ENCODE measurements around the gene SPSB2. TPM values are rescaled to one million over a fixed set of nuclear protein-coding genes. Genes with fewer than 3 reads are reported as not detected.

The SPSB2 gene
- total and polyA plus RNA-seq, 9 of the 15 experiments (the other 6 are each of a cell fraction or from before 2014, with no cell fraction given): 0.10 to 10.6 (median 1.9) TPM

DNA sequence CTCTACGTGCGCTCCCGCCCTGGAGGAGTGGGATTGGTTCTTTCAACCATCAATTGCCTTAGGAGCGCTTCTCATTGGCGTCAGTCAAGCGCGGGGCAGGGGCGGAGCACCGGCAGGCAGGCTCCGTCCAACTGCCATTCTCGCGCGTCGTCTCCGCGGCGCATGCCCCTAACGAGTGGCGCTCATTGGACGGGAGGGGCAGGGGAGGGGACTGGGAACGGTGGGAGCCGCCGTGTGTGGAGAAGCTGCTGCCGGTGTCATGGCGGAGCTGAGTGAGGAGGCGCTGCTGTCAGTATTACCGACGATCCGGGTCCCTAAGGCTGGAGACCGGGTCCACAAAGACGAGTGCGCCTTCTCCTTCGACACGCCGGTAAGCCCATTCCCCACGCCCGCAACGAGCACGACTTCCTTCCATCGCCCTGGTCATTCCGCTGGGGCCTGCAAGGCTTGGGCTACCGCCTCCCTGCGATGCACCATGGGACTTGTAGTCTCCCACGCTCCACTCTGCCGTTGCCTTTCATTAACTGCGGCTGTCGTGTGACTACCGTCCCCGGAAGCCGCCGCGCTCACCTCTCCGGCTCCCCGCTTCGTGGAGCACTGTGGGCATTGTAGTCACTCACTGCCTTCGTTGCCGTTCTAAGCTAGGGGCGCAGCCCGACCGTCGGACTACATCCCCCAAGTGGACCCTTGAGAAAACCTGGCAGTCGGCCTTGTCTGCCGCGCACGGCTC is 21.0 kb downstream of the SPSB2 start, which contains the start of gene USP5 (continued):
- TF ChIP-seq CBX3 (IDR thresholded peaks at IDR 0.05; ENCODE audit: borderline replicate concordance in 1 of 2, low read length in 2 of 2) (no peak), KDM2B (CRISPR knock-in tag; IDR thresholded peaks at IDR 0.05) (no peak), CHD2 (IDR thresholded peaks at IDR 0.05; ENCODE audit: low read depth, low read length) (peak; percentile 77), ZNF184 (CRISPR knock-in tag; IDR thresholded peaks at IDR 0.05) (no peak), ZFPM2 (CRISPR knock-in tag; IDR thresholded peaks at IDR 0.05) (0 out of 2 replicates have a peak, but pooled peaks have one; percentile 27), DDX20 (tag; IDR thresholded peaks at IDR 0.05; ENCODE audit: low read depth) (peak; percentile 68; the same call in 1 of the 2 replicates), SP1 (CRISPR knock-in tag; IDR thresholded peaks at IDR 0.05) (peak; percentile 87), E2F3 (CRISPR knock-in tag; IDR thresholded peaks at IDR 0.05) (0 out of 2 replicates have a peak, but pooled peaks have one; percentile 61), DIDO1 (tag; IDR thresholded peaks at IDR 0.05; ENCODE audit: low read depth) (peak; percentile 82), LEF1 (IDR thresholded peaks at IDR 0.05) (no peak), MXI1 (IDR thresholded peaks at IDR 0.05; ENCODE audit: low read depth, low read length) (peak; percentile 17; the same call in 1 of the 2 replicates), RBM25 (IDR thresholded peaks at IDR 0.05; ENCODE audit: low read depth, low read length, severe bottlenecking) (peak; percentile 82), ZNF589 (CRISPR knock-in tag; IDR thresholded peaks at IDR 0.05; ENCODE audit: low read depth) (peak; percentile 97), NFXL1 (CRISPR knock-in tag; IDR thresholded peaks at IDR 0.05) (0 out of 2 replicates have a peak, but pooled peaks have one; percentile 49), WHSC1 (IDR thresholded peaks at IDR 0.05; ENCODE audit: low read length) (no peak), HCFC1 (IDR thresholded peaks at IDR 0.05; ENCODE audit: low read depth, low read length) (peak; percentile 99), PYGO2 (tag; IDR thresholded peaks at IDR 0.05) (peak; percentile 84), ZNF263 (CRISPR knock-in tag; IDR thresholded peaks at IDR 0.05; ENCODE audit: borderline replicate concordance) (0 out of 2 replicates have a peak, but pooled peaks have one; percentile 8), PML (IDR thresholded peaks at IDR 0.05; ENCODE audit: low read length) (0 out of 2 replicates have a peak, but pooled peaks have one; percentile 43), TBP (optimal IDR thresholded peaks at IDR 0.05; ENCODE audit: low read depth, low read length) (peak; percentile 45)
- TF ChIP-seq, protein P1, sequence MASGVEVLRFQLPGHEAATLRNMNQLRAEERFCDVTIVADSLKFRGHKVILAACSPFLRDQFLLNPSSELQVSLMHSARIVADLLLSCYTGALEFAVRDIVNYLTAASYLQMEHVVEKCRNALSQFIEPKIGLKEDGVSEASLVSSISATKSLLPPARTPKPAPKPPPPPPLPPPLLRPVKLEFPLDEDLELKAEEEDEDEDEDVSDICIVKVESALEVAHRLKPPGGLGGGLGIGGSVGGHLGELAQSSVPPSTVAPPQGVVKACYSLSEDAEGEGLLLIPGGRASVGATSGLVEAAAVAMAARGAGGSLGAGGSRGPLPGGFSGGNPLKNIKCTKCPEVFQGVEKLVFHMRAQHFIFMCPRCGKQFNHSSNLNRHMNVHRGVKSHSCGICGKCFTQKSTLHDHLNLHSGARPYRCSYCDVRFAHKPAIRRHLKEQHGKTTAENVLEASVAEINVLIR (CRISPR knock-in tag; IDR thresholded peaks at IDR 0.05): peak; percentile 82
- TF ChIP-seq, protein P2, sequence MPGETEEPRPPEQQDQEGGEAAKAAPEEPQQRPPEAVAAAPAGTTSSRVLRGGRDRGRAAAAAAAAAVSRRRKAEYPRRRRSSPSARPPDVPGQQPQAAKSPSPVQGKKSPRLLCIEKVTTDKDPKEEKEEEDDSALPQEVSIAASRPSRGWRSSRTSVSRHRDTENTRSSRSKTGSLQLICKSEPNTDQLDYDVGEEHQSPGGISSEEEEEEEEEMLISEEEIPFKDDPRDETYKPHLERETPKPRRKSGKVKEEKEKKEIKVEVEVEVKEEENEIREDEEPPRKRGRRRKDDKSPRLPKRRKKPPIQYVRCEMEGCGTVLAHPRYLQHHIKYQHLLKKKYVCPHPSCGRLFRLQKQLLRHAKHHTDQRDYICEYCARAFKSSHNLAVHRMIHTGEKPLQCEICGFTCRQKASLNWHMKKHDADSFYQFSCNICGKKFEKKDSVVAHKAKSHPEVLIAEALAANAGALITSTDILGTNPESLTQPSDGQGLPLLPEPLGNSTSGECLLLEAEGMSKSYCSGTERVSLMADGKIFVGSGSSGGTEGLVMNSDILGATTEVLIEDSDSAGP (CRISPR knock-in tag; IDR thresholded peaks at IDR 0.05): no peak
- TF ChIP-seq, protein P3, sequence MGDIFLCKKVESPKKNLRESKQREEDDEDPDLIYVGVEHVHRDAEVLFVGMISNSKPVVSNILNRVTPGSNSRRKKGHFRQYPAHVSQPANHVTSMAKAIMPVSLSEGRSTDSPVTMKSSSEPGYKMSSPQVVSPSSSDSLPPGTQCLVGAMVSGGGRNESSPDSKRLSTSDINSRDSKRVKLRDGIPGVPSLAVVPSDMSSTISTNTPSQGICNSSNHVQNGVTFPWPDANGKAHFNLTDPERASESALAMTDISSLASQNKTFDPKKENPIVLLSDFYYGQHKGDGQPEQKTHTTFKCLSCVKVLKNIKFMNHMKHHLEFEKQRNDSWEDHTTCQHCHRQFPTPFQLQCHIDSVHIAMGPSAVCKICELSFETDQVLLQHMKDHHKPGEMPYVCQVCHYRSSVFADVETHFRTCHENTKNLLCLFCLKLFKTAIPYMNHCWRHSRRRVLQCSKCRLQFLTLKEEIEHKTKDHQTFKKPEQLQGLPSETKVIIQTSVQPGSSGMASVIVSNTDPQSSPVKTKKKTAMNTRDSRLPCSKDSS (IDR thresholded peaks at IDR 0.05; ENCODE audit: low read depth, partially characterized antibody): no peak
- TF ChIP-seq, protein P4, sequence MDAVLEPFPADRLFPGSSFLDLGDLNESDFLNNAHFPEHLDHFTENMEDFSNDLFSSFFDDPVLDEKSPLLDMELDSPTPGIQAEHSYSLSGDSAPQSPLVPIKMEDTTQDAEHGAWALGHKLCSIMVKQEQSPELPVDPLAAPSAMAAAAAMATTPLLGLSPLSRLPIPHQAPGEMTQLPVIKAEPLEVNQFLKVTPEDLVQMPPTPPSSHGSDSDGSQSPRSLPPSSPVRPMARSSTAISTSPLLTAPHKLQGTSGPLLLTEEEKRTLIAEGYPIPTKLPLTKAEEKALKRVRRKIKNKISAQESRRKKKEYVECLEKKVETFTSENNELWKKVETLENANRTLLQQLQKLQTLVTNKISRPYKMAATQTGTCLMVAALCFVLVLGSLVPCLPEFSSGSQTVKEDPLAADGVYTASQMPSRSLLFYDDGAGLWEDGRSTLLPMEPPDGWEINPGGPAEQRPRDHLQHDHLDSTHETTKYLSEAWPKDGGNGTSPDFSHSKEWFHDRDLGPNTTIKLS (IDR thresholded peaks at IDR 0.05; ENCODE audit: borderline replicate concordance, low read depth): peak; percentile 98

Data from K562 (cell line).